Left ventricle myocardium superior (tissue), 1 donor: ENCODE data around the gene ALDH16A1. TPM values are rescaled to one million over a fixed set of nuclear protein-coding genes. Genes with fewer than 3 reads are reported as not detected.
"Not testable (repeated sequence)": the region's sequence is repeated elsewhere in the genome, so short reads cannot be mapped to it uniquely, and the experiment has no call there.

ENCODE experiments used
- ATAC-seq: fragments of 200-7000 bp; cut with Tn5 transposase; one replicate; pipeline ENCODE4 v1.9.1; 2020; ENCODE audit warnings: mild to moderate bottlenecking, moderate library complexity
- DNase-seq: peaks from one replicate; pipeline ENCODE4 v3.0.0-alpha.2; 2020
- intact Hi-C: fragments of 100-400 bp; cut with micrococcal nuclease; formaldehyde crosslinking; loops from one replicate; pipeline ENCODE4 v1.11.0; 2022
- total RNA-seq: library from RNA; stranded (reverse); fragmentation: NEBNext Ultra II Directional; extraction: Animal tissue kit (Norgen Biotek cat#: 25700); gene quantifications from one replicate; pipeline ENCODE4 v1.2.1, GENCODE V29; 2021
- donor health status: DM: no; HTN: yes; CAD: no; lungs with severe emphysema.

Gene ALDH16A1
- total RNA-seq, 1 donor from 2014 or later, result 11.5 TPM

- intact Hi-C loops, result no loop called here
- DNase-seq (peak; percentile 43), ATAC-seq (no peak)
Measured at GRCh38 chr19:49436381-49437017, 16.5 kb upstream of the ALDH16A1 start.

GRCh38 chr19:49437231-49437630 lies 15.8 kb upstream of the ALDH16A1 start:
- ATAC-seq, result no peak
- intact Hi-C loops, result no loop called here
- DNase-seq, result no peak

- no peak for DNase-seq
- no peak for ATAC-seq
- intact Hi-C loops, result no loop called here
Measured at GRCh38 chr19:49438261-49438660, 14.8 kb upstream of the ALDH16A1 start.

GRCh38 chr19:49439836-49440235 lies 13.2 kb upstream of the ALDH16A1 start:
- DNase-seq, result no peak
- intact Hi-C loops, result loop anchor here (5.0 kb wide), 1 partner anchor 48 kb away; no protein-coding TSS in a partner anchor
- no peak for ATAC-seq

GRCh38 chr19:49440439-49441209 lies 12.4 kb upstream of the ALDH16A1 start:
- intact Hi-C loops, result loop anchor here (5.0 kb wide), 1 partner anchor 48 kb away; no protein-coding TSS in a partner anchor
- no peak for DNase-seq

GRCh38 chr19:49441210-49441959 lies 11.6 kb upstream of the ALDH16A1 start, which contains the start of gene SLC17A7:
SLC17A7 (minus strand) TSS chr19:49441527; CDS start chr19:49441379, 148 bp downstream.
- intact Hi-C loops, result loop anchor here (5.0 kb wide), 1 partner anchor 49 kb away; no protein-coding TSS in a partner anchor
- DNase-seq (peak; percentile 70), ATAC-seq (peak; percentile 10)

More at GRCh38 chr19:49440439-49441209, 12.4 kb upstream of the ALDH16A1 start:
- ATAC-seq, result no peak

GRCh38 chr19:49441960-49442350 lies 11.1 kb upstream of the ALDH16A1 start:
- no peak for ATAC-seq
- DNase-seq, result no peak

GRCh38 chr19:49442354-49442753 lies 10.7 kb upstream of the ALDH16A1 start:
- intact Hi-C loops, result loop anchor here (5.0 kb wide), 1 partner anchor 50 kb away; no protein-coding TSS in a partner anchor
- ATAC-seq (peak; percentile 5), DNase-seq (no peak)

More at GRCh38 chr19:49441960-49442350, 11.1 kb upstream of the ALDH16A1 start:
- intact Hi-C loops, result loop anchor here (5.0 kb wide), 1 partner anchor 50 kb away; no protein-coding TSS in a partner anchor

- intact Hi-C loops, result loop anchor here (5.0 kb wide), 1 partner anchor 51 kb away; no protein-coding TSS in a partner anchor
- peak; percentile 96 for DNase-seq
- ATAC-seq, result peak; percentile 85
Measured at GRCh38 chr19:49442771-49443365, 10.2 kb upstream of the ALDH16A1 start.

- intact Hi-C loops, result loop anchor here (5.0 kb wide), 1 partner anchor 51 kb away; no protein-coding TSS in a partner anchor
- ATAC-seq (peak; percentile 87), DNase-seq (peak; percentile 96)
Measured at GRCh38 chr19:49443366-49444099, 9.5 kb upstream of the ALDH16A1 start.

GRCh38 chr19:49444100-49444700 lies 8.8 kb upstream of the ALDH16A1 start:
- not testable (repeated sequence) for DNase-seq, ATAC-seq
- intact Hi-C loops, result loop anchor here (5.0 kb wide), 1 partner anchor 52 kb away; no protein-coding TSS in a partner anchor

- no peak for DNase-seq
- ATAC-seq, result no peak
- intact Hi-C loops, result no loop called here
Measured at GRCh38 chr19:49445997-49446396, 7.0 kb upstream of the ALDH16A1 start.

- DNase-seq (peak; percentile 62), ATAC-seq (no peak)
- intact Hi-C loops, result no loop called here
Measured at GRCh38 chr19:49447485-49448431, 5.3 kb upstream of the ALDH16A1 start.

- intact Hi-C loops, result no loop called here
- ATAC-seq (no peak), DNase-seq (no peak)
Measured at GRCh38 chr19:49448432-49448786, 4.6 kb upstream of the ALDH16A1 start.

- intact Hi-C loops, result no loop called here
- no peak for ATAC-seq
- no peak for DNase-seq
Measured at GRCh38 chr19:49450405-49450804, 2.6 kb upstream of the ALDH16A1 start.

- ATAC-seq, result peak; percentile 75
- DNase-seq, result peak; percentile 94
- intact Hi-C loops, result no loop called here
Measured at GRCh38 chr19:49451430-49452181, 1.4 kb upstream of the ALDH16A1 start, which contains the start of gene PIH1D1. PIH1D1 (minus strand) TSS chr19:49451814; CDS start chr19:49451574, 240 bp downstream.
